ENCODE measurements around the gene POLR3G.
A peak's percentile ranks its signal among the peaks of the same experiment; 100 is the strongest.

Gene POLR3G

DNA sequence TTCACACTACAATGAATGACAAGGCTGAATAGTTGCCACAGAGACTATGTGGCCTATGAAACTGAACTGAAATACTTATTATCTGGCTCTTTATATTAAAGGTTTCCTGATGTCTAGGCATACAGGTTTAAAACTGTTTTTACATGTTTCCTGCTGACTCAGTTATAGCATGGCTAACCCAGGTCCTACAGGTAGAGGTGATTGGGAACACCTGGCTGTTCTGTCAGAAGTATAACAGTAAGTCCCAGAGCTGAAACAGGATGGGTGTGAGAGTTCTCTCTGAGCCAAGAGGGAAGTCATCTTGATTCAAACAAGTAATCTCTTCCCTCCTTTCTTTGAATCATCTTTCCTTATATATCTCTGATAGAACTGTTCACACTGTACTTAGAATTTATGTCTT is 79.0 kb downstream of the POLR3G start:
- DNase-seq (ENCODE audit: low spot score), result no peak

DNA sequence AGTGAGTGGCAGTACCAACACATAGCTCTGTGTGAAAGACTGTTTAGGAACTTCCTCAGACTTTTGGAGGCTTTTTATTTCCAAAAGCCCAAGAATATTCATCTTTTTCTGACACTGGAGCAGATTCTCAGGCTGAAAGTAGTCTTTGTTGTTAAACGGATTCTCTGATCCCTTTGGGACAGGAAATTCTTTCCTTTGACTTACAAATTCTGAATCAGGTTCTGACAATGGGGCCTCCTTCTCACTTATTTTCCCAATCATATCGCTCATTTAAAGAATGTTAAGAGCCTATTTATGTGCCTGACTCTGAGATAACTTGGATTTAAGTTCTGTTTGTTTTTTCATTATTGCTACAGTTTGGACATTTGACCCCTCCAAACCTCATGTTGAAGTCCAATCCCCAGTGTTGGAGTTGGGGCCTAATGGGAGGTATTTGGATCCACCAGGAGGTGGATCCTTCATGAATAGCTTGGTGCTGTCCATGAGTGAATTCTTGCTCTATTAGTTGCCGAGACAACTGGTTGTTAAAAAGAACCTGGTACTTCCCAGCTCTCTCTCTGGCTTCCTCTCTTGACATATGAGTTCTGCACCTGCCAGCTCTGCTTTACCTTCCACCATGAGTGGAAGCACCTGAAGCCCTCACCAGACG is 79.8 kb downstream of the POLR3G start:
- no peak for DNase-seq (ENCODE audit: low spot score)

DNA sequence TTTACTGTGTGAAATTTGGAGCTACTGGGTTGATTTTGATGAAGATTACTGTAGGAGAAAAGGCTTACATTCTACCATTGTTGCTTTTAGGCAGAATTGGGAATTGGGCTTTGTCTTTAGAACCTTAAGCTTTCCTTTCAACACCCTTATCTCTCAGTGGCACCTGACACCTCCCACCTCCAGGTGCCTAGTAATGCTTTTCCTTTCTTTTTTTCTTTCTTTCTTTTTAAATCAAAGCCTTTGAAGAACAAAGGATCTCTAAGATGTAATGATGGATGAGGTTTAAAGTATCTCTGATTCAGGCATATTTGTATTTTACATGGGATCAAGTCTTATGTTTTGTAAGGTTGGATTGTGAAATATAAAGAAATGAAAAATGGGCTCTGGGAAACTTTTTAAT is 81.0 kb downstream of the POLR3G start:
- no peak for DNase-seq (ENCODE audit: low spot score)

DNA sequence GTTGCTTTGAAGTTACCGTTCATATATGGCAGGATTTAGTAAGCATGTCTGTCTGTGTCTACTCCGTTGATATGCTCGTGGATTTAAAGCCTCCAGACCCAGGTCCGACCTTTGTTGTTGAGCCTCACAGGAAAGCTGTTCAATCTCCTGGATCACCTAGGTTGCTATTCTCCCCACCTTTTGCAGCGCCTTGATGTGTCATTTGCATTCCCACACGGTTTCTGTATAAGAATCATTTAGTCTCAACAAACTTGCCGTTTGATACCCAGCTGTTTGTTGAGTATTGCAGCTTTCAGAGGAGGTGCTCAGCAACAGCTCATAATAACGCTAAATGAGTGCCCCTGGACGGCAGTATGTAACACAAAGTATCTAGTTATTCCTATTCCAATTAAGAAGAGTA is 82.7 kb downstream of the POLR3G start:
- no peak for DNase-seq (ENCODE audit: low spot score)

DNA sequence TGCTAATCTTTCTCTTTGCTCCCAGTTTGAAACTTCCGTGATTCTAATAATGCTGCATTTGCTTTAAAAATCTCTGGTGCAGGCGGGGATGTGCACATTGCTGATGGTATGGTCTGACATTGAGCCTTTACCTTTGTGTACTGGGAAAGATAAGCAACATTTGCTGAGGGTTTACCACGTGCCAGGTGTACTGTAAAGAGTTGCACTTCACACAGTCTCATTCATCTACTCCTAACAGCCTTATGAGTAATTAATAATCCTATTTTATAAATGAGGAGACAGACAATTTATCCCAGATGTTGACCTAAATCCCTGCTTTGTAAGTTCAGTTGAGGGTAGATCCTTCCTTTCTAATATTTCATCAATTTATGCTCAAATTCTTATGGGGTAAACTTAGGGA is 83.2 kb downstream of the POLR3G start:
- DNase-seq (ENCODE audit: low spot score), result no peak

DNA sequence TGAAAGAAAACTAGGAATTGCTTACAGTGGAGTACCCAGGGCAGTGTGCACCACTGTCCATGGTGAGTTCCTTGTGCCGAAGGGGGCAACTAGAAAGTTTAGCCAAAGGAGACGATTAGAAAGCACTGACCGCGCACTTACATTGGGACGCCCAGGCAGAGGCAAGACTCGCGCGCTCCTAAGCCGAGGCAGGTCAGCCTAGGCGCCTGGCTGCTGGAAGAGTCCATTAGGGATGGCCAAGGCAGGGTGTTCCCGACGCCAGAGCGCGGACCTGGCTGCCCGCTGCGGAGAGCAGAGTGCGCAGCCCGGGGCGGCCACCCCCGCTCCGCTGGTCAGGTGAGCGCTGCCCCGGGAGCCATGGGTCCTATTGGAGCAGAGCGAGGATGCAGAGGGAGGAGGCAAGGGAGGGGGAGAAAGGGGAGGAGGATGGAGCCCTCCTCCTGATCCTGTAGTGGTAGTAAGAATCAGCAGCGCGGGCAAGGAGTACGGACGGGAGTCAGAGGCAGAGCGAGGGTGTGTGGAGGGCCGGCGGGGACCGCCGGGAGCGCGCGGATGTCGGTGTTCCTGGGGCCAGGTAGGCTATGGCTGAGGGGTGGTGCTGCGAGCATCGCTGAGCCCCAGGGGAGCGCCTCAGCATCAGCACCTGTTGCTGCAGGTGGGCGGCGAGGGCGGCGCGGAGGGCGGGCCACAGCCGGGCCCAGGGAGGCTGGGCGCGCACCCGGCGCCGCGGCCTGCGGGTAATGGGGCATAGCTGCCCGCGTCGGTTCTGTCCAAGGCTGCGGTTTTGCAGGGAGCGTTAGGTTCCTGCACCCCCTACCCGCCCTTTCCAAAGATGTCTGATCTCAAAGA is 83.9 kb downstream of the POLR3G start, which contains the start of gene ADGRV1:
Gene ADGRV1, plus strand, starts transcription at position 454 of the 849 bp plus-strand sequence. Its CDS starts 99 bp downstream, at position 553.
- DNase-seq (ENCODE audit: low spot score), result peak; percentile 97

DNA sequence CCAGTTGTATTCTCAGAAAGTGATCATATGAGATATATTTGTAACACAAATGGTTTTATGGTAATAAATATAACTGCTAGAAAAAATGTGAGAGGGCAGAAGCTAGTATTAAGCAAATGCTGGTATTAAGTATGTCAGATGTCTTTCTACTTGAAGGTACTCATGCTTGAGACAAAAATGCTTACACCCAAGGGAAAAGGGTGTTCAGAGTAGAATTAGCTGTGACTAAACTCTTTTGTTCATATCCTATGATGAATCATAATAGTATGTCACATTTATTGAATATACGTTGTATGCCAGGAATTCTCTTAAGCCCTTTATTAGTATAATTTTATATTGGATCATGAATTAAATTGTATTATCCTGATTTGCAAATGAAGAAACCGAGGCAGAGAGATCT is 86.1 kb downstream of the POLR3G start:
- no peak for DNase-seq (ENCODE audit: low spot score)

DNA sequence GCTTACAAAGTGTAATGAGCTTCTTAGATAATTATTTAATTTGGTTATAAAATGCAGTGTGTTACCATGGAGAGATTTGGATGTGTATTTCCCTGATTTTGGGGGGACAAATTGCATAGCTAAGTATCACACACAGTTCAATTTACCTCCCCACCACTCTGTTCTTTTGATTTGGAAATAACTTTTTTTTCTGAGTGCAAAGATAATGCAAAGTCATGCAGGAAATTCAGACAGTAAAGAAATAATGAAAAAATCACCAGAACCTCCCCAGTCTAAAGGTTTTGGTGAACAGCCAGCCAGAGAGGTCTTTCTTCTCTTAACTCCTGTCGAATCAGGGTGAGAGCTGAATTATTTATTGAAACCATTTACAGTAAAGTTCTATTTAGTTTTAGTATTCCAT is 87.1 kb downstream of the POLR3G start:
- DNase-seq (ENCODE audit: low spot score), result no peak

DNA sequence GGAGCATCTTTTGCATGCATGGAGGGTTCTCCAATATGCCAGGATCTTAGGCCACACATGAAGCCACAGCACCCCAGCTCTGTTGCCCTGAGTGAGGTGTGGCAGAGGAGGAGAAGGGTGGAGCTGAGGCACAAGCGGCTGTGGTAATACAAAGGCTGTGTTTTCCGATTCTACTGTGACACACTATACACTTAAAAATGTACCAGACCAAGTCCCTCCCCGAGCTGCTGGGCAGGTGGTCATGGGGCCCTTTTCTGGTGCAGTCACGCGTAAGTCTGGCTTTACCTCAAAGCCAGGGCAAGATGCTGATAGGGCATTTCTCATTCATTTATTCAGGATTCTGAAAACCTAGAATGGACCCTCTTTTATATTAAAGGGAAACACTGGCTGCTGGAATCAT is 87.7 kb downstream of the POLR3G start:
- no peak for DNase-seq (ENCODE audit: low spot score)

DNA sequence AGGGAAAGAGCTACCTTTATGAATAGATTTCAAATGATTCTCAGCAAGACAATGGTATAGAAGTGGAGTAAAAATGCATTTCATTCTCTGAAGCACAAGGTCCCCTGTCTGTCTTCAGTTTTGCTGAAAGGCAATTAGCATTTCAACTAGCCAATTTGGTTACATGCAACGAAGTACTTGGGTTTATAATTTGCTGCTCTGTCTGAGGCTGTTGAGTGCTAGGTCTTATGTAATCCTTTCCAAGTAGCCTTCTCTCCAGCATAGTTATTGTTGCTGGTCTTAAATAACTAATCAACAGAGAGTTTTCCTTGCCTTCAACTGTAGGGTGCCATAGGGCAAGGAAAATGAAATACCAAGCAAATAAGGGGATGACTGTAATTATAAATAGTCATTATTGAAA is 88.4 kb downstream of the POLR3G start:
- no peak for DNase-seq (ENCODE audit: low spot score)
